Central memory CD8-positive, alpha-beta T cell (primary cell): ENCODE measurements around the gene KIAA0825.
"Not testable (repeated sequence)": the region's sequence is repeated elsewhere in the genome, so short reads cannot be mapped to it uniquely, and the experiment has no call there.

Source experiments
- ATAC-seq: fragments of 150-1000 bp; cut with Tn5 transposase; replicated peaks from 2 replicates; pipeline ENCODE4 v1.10.0; 2022; ENCODE audit warnings: mild to moderate bottlenecking, moderate FRiP score, moderate number of reproducible peaks; ENCODE audit not compliant: poor library complexity, severe bottlenecking; ENCODE audit errors: extremely low read depth
- DNase-seq, 2 donors: peaks; one replicate each; pipeline ENCODE4 v3.0.0; 2021; ENCODE audit warnings: low spot score in 2 of 2
- H3K27ac Mint-ChIP-seq: one replicate; pipeline ENCODE4 v1.8.0; 2022; ENCODE audit warnings: low read depth, mild to moderate bottlenecking, moderate library complexity, mixed read lengths
- H3K27me3 Mint-ChIP-seq: one replicate; pipeline ENCODE4 v1.8.0; 2022; ENCODE audit warnings: mixed read lengths
- H3K36me3 Mint-ChIP-seq: one replicate; pipeline ENCODE4 v1.8.0; 2022; ENCODE audit warnings: mild to moderate bottlenecking, moderate library complexity, mixed read lengths; ENCODE audit not compliant: insufficient read depth
- H3K4me1 Mint-ChIP-seq: one replicate; pipeline ENCODE4 v1.8.0; 2022; ENCODE audit warnings: mixed read lengths
- H3K4me3 Mint-ChIP-seq: one replicate; pipeline ENCODE4 v1.8.0; 2022; ENCODE audit warnings: mild to moderate bottlenecking, moderate library complexity, mixed read lengths
- H3K9me3 Mint-ChIP-seq: one replicate; pipeline ENCODE4 v1.8.0; 2022; ENCODE audit warnings: mixed read lengths

The KIAA0825 gene

GRCh38 chr5:94181895-94182294, 436.5 kb downstream of the KIAA0825 start:
- H3K4me3 Mint-ChIP-seq, result no peak overlapping the region

GRCh38 chr5:94180761-94181160, 437.6 kb downstream of the KIAA0825 start:
- H3K4me3 Mint-ChIP-seq, result no peak overlapping the region
- no peaks in the 10 kb centered on the region for H3K4me1 Mint-ChIP-seq
- H3K36me3 Mint-ChIP-seq, result no peaks in the 10 kb centered on the region
- ATAC-seq (no peak), DNase-seq (no peak)
- H3K9me3 Mint-ChIP-seq, result no peaks in the 10 kb centered on the region
- H3K27ac Mint-ChIP-seq, result no peak overlapping the region
- H3K27me3 Mint-ChIP-seq, result no peaks in the 10 kb centered on the region

More at GRCh38 chr5:94181895-94182294, 436.5 kb downstream of the KIAA0825 start:
- no peak for ATAC-seq
- H3K4me1 Mint-ChIP-seq, result no peaks in the 10 kb centered on the region
- peaks cover 4% of the 10 kb centered on the region for H3K27me3 Mint-ChIP-seq
- no peaks in the 10 kb centered on the region for H3K9me3 Mint-ChIP-seq
- no peaks in the 10 kb centered on the region for H3K36me3 Mint-ChIP-seq
- no peak overlapping the region for H3K27ac Mint-ChIP-seq
- no peak for DNase-seq

- Mint-ChIP-seq H3K4me3 (no peak overlapping the region), H3K9me3 (no peaks in the 10 kb centered on the region), H3K4me1 (no peaks in the 10 kb centered on the region), H3K36me3 (peaks cover 2% of the 10 kb centered on the region), H3K27me3 (no peaks in the 10 kb centered on the region), H3K27ac (no peak overlapping the region)
- ATAC-seq (no peak), DNase-seq (no peak)
Observed at GRCh38 chr5:94175912-94176311, 442.5 kb downstream of the KIAA0825 start.

- peaks cover 2% of the 10 kb centered on the region for H3K36me3 Mint-ChIP-seq
- H3K4me1 Mint-ChIP-seq, result no peaks in the 10 kb centered on the region
- no peak for ATAC-seq
- no peak overlapping the region for H3K27ac Mint-ChIP-seq
- no peak overlapping the region for H3K4me3 Mint-ChIP-seq
- no peak for DNase-seq
- no peaks in the 10 kb centered on the region for H3K27me3 Mint-ChIP-seq
- no peaks in the 10 kb centered on the region for H3K9me3 Mint-ChIP-seq
Observed at GRCh38 chr5:94174748-94175411, 443.5 kb downstream of the KIAA0825 start.

- no peaks in the 10 kb centered on the region for H3K9me3 Mint-ChIP-seq
- no peak overlapping the region for H3K4me3 Mint-ChIP-seq
- DNase-seq (no peak), ATAC-seq (no peak)
- H3K36me3 Mint-ChIP-seq, result peaks cover 2% of the 10 kb centered on the region
- no peaks in the 10 kb centered on the region for H3K27me3 Mint-ChIP-seq
- H3K27ac Mint-ChIP-seq, result no peak overlapping the region
- H3K4me1 Mint-ChIP-seq, result no peaks in the 10 kb centered on the region
Observed at GRCh38 chr5:94173100-94173499, 445.3 kb downstream of the KIAA0825 start.

GRCh38 chr5:94171070-94171469, 447.3 kb downstream of the KIAA0825 start:
- not testable (repeated sequence) for DNase-seq, H3K4me3 Mint-ChIP-seq, H3K27me3 Mint-ChIP-seq, H3K27ac Mint-ChIP-seq, H3K4me1 Mint-ChIP-seq, H3K36me3 Mint-ChIP-seq, ATAC-seq, H3K9me3 Mint-ChIP-seq

- not testable (repeated sequence) for H3K4me3 Mint-ChIP-seq, H3K27ac Mint-ChIP-seq, H3K4me1 Mint-ChIP-seq, ATAC-seq, H3K27me3 Mint-ChIP-seq, H3K36me3 Mint-ChIP-seq, H3K9me3 Mint-ChIP-seq, DNase-seq
Observed at GRCh38 chr5:94170158-94170557, 448.2 kb downstream of the KIAA0825 start.

GRCh38 chr5:94168151-94168550, 450.3 kb downstream of the KIAA0825 start:
- H3K27me3 Mint-ChIP-seq, result no peaks in the 10 kb centered on the region
- H3K4me1 Mint-ChIP-seq, result no peaks in the 10 kb centered on the region
- no peak overlapping the region for H3K27ac Mint-ChIP-seq
- no peak for DNase-seq
- H3K9me3 Mint-ChIP-seq, result no peaks in the 10 kb centered on the region
- H3K4me3 Mint-ChIP-seq, result no peak overlapping the region
- ATAC-seq, result no peak
- H3K36me3 Mint-ChIP-seq, result peaks cover 2% of the 10 kb centered on the region

- no peaks in the 10 kb centered on the region for H3K4me1 Mint-ChIP-seq
- H3K9me3 Mint-ChIP-seq, result no peaks in the 10 kb centered on the region
- no peak overlapping the region for H3K27ac Mint-ChIP-seq
- no peak overlapping the region for H3K4me3 Mint-ChIP-seq
- ATAC-seq (no peak), DNase-seq (no peak)
- H3K36me3 Mint-ChIP-seq, result no peaks in the 10 kb centered on the region
- no peaks in the 10 kb centered on the region for H3K27me3 Mint-ChIP-seq
Observed at GRCh38 chr5:94161801-94162200, 456.6 kb downstream of the KIAA0825 start.

- no peak overlapping the region for H3K4me3 Mint-ChIP-seq
- H3K27ac Mint-ChIP-seq, result no peak overlapping the region
- H3K27me3 Mint-ChIP-seq, result no peaks in the 10 kb centered on the region
- no peak for ATAC-seq
- H3K9me3 Mint-ChIP-seq, result no peaks in the 10 kb centered on the region
- no peaks in the 10 kb centered on the region for H3K36me3 Mint-ChIP-seq
- DNase-seq, result no peak
- H3K4me1 Mint-ChIP-seq, result no peaks in the 10 kb centered on the region
Observed at GRCh38 chr5:94159144-94159543, 459.3 kb downstream of the KIAA0825 start.

GRCh38 chr5:94157704-94158539, 460.5 kb downstream of the KIAA0825 start:
- no peaks in the 10 kb centered on the region for H3K9me3 Mint-ChIP-seq
- no peak overlapping the region for H3K27ac Mint-ChIP-seq
- H3K4me1 Mint-ChIP-seq, result no peaks in the 10 kb centered on the region
- H3K27me3 Mint-ChIP-seq, result no peaks in the 10 kb centered on the region
- H3K36me3 Mint-ChIP-seq, result no peaks in the 10 kb centered on the region
- no peak overlapping the region for H3K4me3 Mint-ChIP-seq
- ATAC-seq (no peak), DNase-seq (no peak)

GRCh38 chr5:94154672-94155071, 463.7 kb downstream of the KIAA0825 start:
- Mint-ChIP-seq H3K27ac (no peak overlapping the region), H3K36me3 (no peaks in the 10 kb centered on the region), H3K4me3 (no peak overlapping the region), H3K4me1 (no peaks in the 10 kb centered on the region), H3K27me3 (no peaks in the 10 kb centered on the region), H3K9me3 (peaks cover 3% of the 10 kb centered on the region)
- DNase-seq (no peak), ATAC-seq (no peak)
